ENCODE data around the gene PDIA5. TPM values are rescaled to one million over a fixed set of nuclear protein-coding genes. Genes with fewer than 3 reads are reported as not detected.

Gene PDIA5
- total RNA-seq, 2 experiments from 2014 or later: 10.1 to 13.5 TPM

DNA sequence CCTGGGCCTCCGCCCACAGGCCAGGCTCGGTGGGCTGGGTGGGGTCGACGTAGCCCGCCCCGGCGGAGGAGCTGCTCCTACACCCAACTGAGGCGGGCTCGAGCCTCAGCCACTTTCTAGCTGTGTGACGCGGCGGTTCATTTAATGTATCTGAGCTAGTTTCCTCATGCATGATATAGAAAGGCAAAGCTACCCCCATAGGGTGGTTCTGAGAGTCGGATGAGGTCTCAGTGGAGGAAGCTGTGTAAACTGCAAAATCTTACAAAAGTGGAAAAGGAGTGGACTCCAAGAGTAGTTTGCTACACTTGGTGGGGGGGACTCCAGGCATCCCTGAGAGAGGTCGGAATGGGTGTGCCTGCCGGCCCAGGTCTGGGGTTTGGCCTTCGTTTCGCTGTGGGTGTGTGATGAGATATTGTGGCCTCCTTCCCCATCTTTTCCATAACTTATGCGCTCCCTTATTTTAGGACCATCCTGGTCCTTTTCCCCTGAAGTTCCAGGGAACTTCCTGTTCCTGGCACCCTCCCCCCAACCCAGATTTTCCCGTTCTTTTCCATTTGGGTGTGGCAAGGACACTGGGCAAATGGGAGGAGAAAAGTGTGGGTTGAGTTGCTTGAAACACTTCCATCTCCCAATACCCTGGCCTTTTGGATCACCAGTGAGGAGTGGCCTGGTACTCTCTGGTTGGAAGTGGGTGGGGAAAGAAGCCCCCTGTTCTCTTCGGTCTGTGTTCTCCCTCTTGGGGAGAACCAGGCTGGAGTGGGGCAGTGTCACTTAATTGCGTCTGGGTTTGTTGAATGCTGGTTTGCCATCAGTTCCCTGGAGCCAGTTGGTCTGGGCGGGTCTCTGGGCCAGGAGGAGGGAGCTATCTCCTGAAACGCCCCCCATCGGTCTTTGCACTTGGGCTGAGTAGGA, 1.1 kb downstream of the PDIA5 start:
- H3K36me3 Mint-ChIP-seq (ENCODE audit: low read depth): no peaks in the 10 kb centered on the region
- peaks cover 10% of the 10 kb centered on the region for H3K27me3 Mint-ChIP-seq
- H3K27ac Mint-ChIP-seq: no peak overlapping the region
- POLR2A ChIA-PET: interaction anchor here (1.0 to 1.5 kb wide), 5 partner anchors 9 to 134 kb away, joined by 3 to 6 read pairs (median 3); partner anchors contain the start of gene SEC22A
- H3K4me3 Mint-ChIP-seq: peak overlapping the region; percentile 64
- H3K9me3 Mint-ChIP-seq: no peaks in the 10 kb centered on the region
- CTCF ChIA-PET: interaction anchor here (0.6 to 0.9 kb wide), 2 partner anchors 126 to 295 kb away, joined by 3 to 5 read pairs; no protein-coding TSS in a partner anchor
- H3K4me1 Mint-ChIP-seq: peaks cover 40% of the 10 kb centered on the region
- DNase-seq: no peak

DNA sequence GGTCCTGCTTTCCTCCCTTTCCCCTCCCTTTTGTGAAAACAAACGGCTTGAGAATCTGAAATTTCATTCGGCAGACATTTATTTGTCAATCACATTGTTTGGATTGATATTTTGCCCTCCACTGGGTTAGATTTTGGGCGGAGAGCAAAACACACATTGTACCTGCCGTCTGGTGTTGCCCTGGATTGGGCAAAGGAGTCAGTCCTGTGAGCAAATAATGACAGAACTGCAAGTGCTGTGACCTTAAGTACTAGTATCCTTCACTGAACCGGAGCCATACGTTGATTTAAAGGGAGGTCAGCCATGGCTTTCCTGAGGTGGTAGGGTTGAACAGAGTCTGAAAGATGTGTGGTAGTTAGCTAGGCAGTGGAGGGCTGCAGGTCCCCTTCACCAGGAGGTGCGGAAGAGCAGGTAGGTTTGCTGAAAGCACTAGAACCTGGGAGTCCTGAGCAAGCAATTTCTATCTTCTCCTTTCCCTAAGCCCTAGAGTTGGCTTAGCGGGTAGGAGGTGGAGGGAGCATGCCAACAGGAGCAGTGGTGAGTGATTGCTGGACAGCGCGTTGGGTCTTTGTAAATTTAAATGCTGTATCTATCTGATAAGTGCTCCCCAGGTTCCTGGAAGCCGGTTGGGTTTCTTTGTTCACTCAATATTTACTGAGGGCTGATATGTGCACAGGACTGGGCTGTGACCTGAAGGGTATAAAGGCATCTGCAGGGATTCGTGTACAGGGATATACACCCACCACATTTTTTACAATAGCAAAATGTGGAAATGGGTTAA, 2.0 kb downstream of the PDIA5 start:
- CTCF ChIA-PET: no interaction called here
- DNase-seq: no peak
- Mint-ChIP-seq H3K27me3 (peaks cover 9% of the 10 kb centered on the region), H3K36me3 (ENCODE audit: low read depth) (no peaks in the 10 kb centered on the region), H3K27ac (no peak overlapping the region), H3K9me3 (no peaks in the 10 kb centered on the region), H3K4me3 (peak overlapping the region; percentile 64), H3K4me1 (peaks cover 42% of the 10 kb centered on the region)
- POLR2A ChIA-PET: no interaction called here

DNA sequence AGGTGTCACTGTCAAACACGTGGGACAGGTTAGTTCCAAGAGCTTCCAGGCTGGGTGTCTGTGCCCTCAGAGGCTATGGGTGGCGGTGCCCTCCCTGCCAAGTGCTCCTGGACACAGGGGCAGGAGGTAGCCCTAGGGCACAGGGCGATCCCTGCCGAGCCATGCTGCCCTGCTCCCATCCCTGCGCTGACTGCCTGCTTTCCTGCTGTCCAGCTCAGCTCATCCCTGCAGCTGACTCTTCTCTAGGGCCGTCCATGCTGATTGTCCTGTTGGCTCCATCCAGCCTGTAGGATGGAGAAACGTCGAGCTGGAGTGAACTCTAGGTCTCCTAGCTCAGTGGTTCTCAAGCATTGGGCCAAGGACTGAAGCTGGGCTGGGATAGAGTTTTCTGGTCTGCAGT, 3.7 kb downstream of the PDIA5 start:
- Mint-ChIP-seq H3K4me1 (peaks cover 27% of the 10 kb centered on the region), H3K27ac (no peak overlapping the region), H3K9me3 (no peaks in the 10 kb centered on the region), H3K4me3 (no peak overlapping the region), H3K27me3 (no peaks in the 10 kb centered on the region), H3K36me3 (ENCODE audit: low read depth) (no peaks in the 10 kb centered on the region)
- DNase-seq: no peak
- CTCF ChIA-PET: no interaction called here
- POLR2A ChIA-PET: interaction anchor here (1.2 kb wide), 1 partner anchor 39 kb away, joined by 3 read pairs; no protein-coding TSS in a partner anchor

DNA sequence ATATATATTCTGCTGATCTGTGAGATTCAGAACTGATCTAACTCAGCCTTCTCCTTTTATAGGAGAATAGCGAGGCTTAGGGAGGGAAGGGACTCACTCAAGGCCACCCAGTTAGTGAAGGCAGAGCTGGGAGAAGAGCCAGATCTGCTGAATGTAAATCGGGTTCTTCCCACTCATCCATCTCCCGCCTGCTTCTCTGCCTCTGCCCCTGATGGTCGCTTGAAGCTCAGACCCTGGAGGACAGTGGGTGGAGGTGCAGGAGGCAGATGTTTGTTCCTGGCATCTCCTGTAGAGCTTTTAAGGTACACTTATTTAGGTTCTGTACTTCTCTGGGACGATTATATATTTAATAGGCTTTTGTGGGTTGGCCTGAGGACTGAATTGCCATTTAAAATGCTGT, 4.3 kb downstream of the PDIA5 start:
- ChIA-PET POLR2A (interaction anchor here (1.2 kb wide), 1 partner anchor 40 kb away, joined by 3 read pairs; no protein-coding TSS in a partner anchor), CTCF (no interaction called here)
- no peak for DNase-seq
- Mint-ChIP-seq H3K9me3 (no peaks in the 10 kb centered on the region), H3K27me3 (no peaks in the 10 kb centered on the region), H3K36me3 (ENCODE audit: low read depth) (no peaks in the 10 kb centered on the region), H3K4me3 (no peak overlapping the region), H3K27ac (no peak overlapping the region), H3K4me1 (peaks cover 24% of the 10 kb centered on the region)

DNA sequence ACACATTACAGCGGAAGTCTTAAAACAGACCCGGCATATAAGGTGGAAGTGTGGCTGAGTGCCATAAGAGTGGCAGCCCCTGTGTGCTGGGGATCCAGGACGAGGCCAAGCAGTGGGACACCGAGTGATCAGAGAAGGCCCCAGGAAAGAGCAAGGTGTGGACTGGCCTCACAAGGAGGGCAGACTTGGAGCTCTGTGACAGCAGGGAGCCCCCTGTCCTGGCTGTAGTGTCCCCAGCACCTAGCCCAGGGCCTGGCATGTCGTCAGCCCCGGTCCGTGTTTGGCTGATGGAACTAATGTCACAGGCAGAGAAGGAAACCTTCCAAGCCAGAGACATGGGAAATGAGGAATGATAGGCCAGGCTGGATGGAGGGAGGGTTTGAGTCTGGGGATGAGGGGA, 4.8 kb downstream of the PDIA5 start:
- H3K27ac Mint-ChIP-seq: no peak overlapping the region

DNA sequence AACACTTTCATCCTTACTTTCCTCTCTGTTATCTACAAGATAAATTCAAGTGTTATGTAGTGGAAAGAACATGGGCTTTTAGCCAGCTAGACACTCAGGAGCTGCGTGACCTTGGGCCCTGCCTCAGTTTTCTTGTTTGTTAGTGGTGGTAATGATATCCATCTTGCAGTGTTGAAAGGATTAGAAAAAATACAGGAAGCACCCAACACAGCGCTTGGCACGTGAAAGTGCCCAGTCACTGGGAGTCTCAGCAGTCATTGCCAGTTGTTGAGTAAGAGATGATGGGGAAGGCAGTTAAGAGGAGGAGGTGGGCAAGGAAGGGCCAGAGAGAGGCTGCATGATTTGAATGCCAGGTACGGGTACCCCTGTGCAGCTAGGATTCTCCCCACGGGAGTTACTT, 5.3 kb downstream of the PDIA5 start:
- Mint-ChIP-seq H3K4me1 (peaks cover 17% of the 10 kb centered on the region), H3K9me3 (no peaks in the 10 kb centered on the region), H3K27ac (no peak overlapping the region), H3K27me3 (no peaks in the 10 kb centered on the region), H3K36me3 (ENCODE audit: low read depth) (no peaks in the 10 kb centered on the region), H3K4me3 (no peak overlapping the region)
- ChIA-PET POLR2A (no interaction called here), CTCF (interaction anchor here (0.7 kb wide), 1 partner anchor 13 kb away, joined by 3 read pairs; no protein-coding TSS in a partner anchor)
- DNase-seq: no peak

More for the DNA sequence above, 4.8 kb downstream of the PDIA5 start:
- H3K9me3 Mint-ChIP-seq: no peaks in the 10 kb centered on the region
- H3K4me1 Mint-ChIP-seq: peaks cover 19% of the 10 kb centered on the region
- ChIA-PET POLR2A (interaction anchor here (1.2 kb wide), 1 partner anchor 40 kb away, joined by 3 read pairs; no protein-coding TSS in a partner anchor), CTCF (no interaction called here)
- no peaks in the 10 kb centered on the region for H3K27me3 Mint-ChIP-seq
- no peaks in the 10 kb centered on the region for H3K36me3 Mint-ChIP-seq (ENCODE audit: low read depth)
- no peak overlapping the region for H3K4me3 Mint-ChIP-seq
- DNase-seq: no peak

DNA sequence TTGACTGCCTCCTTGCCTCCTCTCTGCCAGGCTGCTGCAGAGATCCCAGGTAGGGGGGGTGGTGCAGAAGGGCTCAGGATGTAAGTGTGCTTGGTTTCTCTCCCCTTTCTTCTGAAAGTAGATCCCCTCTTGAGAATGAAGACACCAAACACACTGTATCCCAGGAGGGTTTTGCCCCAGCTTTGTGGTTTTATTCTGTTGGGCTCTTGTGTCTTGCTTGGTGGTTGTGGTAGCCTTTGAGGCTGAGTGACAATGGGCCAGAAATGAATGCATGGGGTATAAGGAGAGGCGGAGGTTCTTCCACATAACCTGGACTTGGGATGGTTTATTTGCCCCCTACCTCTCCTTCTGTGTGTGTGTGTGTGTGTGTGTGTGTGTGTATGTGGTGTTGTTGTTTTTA, 5.7 kb downstream of the PDIA5 start:
- H3K4me1 Mint-ChIP-seq: peaks cover 17% of the 10 kb centered on the region
- ChIA-PET CTCF (interaction anchor here (0.7 kb wide), 1 partner anchor 13 kb away, joined by 3 read pairs; no protein-coding TSS in a partner anchor), POLR2A (no interaction called here)
- no peak overlapping the region for H3K4me3 Mint-ChIP-seq
- H3K27me3 Mint-ChIP-seq: no peaks in the 10 kb centered on the region
- DNase-seq: no peak
- H3K36me3 Mint-ChIP-seq (ENCODE audit: low read depth): no peaks in the 10 kb centered on the region
- H3K27ac Mint-ChIP-seq: no peak overlapping the region
- H3K9me3 Mint-ChIP-seq: no peaks in the 10 kb centered on the region

DNA sequence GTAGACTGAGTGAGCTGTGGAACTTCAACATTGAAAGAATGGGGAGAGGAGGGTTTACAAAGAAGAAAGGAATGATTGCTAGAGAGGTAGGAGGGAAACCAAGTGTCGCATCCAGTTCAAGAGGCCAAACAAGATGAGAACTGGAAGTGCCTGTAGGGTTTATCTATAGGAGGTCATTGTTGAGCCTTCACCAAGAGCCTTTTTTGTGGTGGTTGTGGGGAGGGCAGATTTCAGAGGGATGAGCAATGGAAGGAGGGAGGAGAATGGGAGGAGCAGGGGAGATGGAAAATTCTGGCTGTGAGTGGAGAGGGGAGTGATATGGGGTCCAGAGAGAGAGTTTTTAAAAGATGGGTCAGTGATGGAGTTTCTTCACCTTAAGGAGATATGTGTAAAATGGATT, 8.5 kb downstream of the PDIA5 start:
- no peak for DNase-seq
- Mint-ChIP-seq H3K4me1 (peaks cover 7% of the 10 kb centered on the region), H3K36me3 (ENCODE audit: low read depth) (no peaks in the 10 kb centered on the region), H3K4me3 (no peak overlapping the region), H3K9me3 (no peaks in the 10 kb centered on the region), H3K27ac (no peak overlapping the region), H3K27me3 (no peaks in the 10 kb centered on the region)
- ChIA-PET POLR2A (no interaction called here), CTCF (no interaction called here)

DNA sequence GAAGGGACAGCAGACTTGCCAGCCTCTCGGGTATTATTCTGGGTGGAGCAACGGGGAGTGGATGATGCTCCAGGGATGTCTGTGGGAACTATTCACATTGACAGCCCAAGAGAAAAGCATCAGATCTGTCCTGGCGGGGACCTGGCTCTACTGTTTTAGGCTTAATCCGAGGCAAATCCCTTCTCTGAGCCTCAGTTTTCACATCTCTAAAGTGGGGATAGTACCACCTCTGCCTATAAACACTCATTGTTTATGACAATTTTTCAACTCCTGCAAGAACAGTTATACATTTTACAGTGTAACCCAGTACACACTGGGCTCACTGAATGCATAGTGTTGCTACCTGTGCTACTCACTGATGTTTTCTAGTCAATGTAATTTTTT, 9.3 kb downstream of the PDIA5 start:
- POLR2A ChIA-PET: interaction anchor here (1.0 kb wide), 1 partner anchor 9 kb away, joined by 3 read pairs; the partner anchor contains the start of gene PDIA5

DNA sequence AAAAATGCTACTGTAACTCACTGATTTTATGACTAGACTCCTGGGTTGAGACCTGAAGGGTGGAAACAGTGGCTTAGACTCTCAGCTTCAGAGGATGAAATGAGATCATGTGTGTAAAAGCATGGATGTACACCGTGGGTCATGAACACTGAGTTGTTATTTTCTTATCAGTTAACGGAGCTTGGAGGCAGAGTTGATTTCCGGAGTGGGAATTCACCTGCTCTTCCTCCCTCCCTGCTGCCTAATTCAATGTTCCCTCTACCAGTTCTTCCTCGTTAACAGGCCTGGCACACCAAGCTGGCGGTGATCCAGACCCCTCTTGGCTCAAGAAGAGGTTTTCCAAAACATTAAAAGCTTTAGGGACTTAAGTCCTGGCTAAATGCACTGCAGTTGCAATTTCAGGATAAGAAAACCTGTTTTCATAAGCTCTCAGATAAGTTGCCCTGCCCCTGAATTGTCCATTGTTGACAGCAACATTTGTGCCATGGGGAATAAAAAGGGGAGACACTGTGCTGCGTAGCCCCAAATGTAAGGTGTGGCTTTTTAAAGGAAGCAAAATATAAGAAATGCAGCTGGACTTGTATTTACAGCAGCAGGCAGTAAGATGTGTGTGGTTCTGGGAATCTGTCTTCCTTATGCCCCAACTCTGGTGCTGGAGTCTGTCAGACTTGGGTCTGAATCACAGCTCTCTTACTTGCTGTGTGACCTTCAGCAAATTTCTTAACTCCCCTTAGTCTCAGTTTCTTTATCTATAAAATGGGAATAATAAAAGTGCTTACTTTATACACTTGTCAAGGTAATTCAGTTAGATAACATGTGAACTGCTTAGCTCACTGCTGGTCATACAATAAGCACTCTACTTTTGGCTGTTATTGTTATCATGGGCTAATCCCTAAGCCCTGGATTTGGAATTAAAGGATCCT, 9.9 kb downstream of the PDIA5 start:
- no peaks in the 10 kb centered on the region for H3K9me3 Mint-ChIP-seq
- no peak overlapping the region for H3K4me3 Mint-ChIP-seq
- H3K4me1 Mint-ChIP-seq: peaks cover 9% of the 10 kb centered on the region
- H3K36me3 Mint-ChIP-seq (ENCODE audit: low read depth): no peaks in the 10 kb centered on the region
- no peaks in the 10 kb centered on the region for H3K27me3 Mint-ChIP-seq
- ChIA-PET POLR2A (interaction anchor here (1.0 kb wide), 1 partner anchor 10 kb away, joined by 3 read pairs; the partner anchor contains the start of gene PDIA5), CTCF (no interaction called here)
- H3K27ac Mint-ChIP-seq: no peak overlapping the region
- DNase-seq: no peak

More for the DNA sequence above, 9.3 kb downstream of the PDIA5 start:
- no peak for DNase-seq
- Mint-ChIP-seq H3K4me1 (peaks cover 7% of the 10 kb centered on the region), H3K4me3 (no peak overlapping the region), H3K27ac (no peak overlapping the region), H3K27me3 (no peaks in the 10 kb centered on the region), H3K36me3 (ENCODE audit: low read depth) (no peaks in the 10 kb centered on the region), H3K9me3 (no peaks in the 10 kb centered on the region)
- CTCF ChIA-PET: no interaction called here

DNA sequence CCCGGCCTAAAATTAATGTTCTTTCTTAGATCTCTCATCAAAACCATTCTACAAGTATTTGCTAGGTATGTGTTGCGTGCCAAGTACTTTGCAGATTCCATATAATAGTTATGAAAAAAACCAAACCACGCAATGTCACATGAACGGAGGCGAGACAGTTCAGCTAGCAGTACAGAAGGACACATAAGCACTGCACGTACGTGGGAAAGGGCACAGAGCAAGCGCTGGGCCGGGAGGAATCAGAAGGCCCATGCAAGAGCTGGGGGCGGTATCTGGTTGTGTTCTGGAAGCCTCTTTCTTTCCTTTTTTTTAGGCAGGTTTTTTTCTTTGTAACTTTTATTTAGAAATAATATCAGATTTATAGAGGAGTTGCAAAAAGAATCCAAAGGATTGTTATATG, 11.3 kb downstream of the PDIA5 start:
- no peaks in the 10 kb centered on the region for H3K9me3 Mint-ChIP-seq

DNA sequence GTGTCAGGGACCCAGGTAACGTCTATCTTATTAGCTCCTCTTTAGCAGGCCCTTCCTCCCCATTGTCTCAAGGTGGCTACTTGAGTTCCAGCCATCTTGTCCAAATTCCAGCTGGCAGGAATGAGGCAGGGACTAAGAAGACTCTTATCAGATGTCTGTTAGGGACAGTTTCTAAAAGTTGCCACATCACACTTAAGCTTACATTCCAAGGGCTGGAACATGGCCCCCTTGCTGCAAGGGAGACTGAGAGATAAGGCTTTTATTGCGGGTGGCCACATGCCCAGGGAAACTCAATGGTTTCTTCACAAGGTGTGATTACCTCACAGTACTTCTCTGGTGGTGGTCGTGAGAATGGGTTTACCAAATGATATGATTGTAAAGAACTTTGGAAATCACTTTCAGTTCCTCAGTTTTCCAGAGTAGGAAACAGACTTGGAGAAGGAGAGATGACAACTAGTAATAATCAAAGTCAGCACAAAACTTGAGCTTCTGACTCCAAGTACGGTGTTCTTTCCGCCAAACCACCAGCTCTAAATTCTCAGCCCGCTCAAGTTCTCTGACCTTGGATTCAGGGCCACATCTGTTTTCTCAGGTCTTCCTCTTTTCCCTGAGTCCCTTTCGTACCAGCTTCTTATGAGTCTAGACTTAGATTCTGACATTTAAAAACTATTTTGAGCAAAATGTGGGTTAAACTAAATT, 14.2 kb downstream of the PDIA5 start:
- ChIA-PET CTCF (interaction anchor here (0.5 kb wide), 1 partner anchor 179 kb away, joined by 4 read pairs; no protein-coding TSS in a partner anchor), POLR2A (no interaction called here)
- no peaks in the 10 kb centered on the region for H3K9me3 Mint-ChIP-seq
- H3K4me3 Mint-ChIP-seq: no peak overlapping the region
- H3K27ac Mint-ChIP-seq: no peak overlapping the region
- DNase-seq: no peak
- no peaks in the 10 kb centered on the region for H3K27me3 Mint-ChIP-seq
- H3K4me1 Mint-ChIP-seq: peaks cover 29% of the 10 kb centered on the region
- H3K36me3 Mint-ChIP-seq (ENCODE audit: low read depth): no peaks in the 10 kb centered on the region

More for the DNA sequence above, 11.3 kb downstream of the PDIA5 start:
- Mint-ChIP-seq H3K36me3 (ENCODE audit: low read depth) (no peaks in the 10 kb centered on the region), H3K4me3 (no peak overlapping the region), H3K27ac (no peak overlapping the region), H3K27me3 (no peaks in the 10 kb centered on the region), H3K4me1 (peaks cover 13% of the 10 kb centered on the region)
- CTCF ChIA-PET: no interaction called here
- no peak for DNase-seq
- POLR2A ChIA-PET: interaction anchor here (0.7 kb wide), 1 partner anchor 11 kb away, joined by 4 read pairs; the partner anchor contains the start of gene PDIA5

All from activated CD4-positive, alpha-beta memory T cell treated with anti-CD3 and anti-CD28 coated beads, Interleukin-2, amount 10 ng/mL, durations not matched to agents 7 days and 5 days (primary cell).